Erythroblast (primary cell): ENCODE results near the gene VGLL2.

Experiments
- DNase-seq, 2 experiments: peaks; one replicate each; lab custom pipeline; 2025; lab: John Stamatoyannopoulos, UW
- GATA1 ChIP-seq: IDR thresholded peaks from 2 replicates; pipeline ENCODE4 v1.6.1; 2011; ENCODE audit warnings: low read depth, mild to moderate bottlenecking, control low read depth, low read length, moderate library complexity
- POLR2A ChIP-seq: IDR thresholded peaks from 2 replicates; pipeline ENCODE4 v1.6.1; 2011; ENCODE audit warnings: mild to moderate bottlenecking, low read length

The VGLL2 gene

DNA sequence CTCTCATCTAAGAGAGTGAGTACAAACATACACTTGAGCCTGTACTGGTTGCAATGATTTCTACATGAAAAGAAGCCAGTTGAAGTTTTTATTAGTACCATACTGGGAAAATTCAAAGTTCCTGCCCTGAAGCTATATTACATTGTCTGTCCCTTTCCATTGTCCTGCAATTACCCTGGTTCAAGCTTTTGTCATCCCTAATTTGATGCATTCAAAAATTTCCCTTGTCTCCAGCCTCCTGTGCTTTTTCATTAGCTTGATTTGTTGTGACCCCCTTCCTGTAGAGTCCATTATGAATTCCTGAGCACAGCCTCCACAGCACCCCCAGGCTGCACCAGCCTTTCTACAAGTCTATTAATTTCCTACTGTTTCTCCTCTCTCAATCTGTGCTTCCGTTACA is 46.4 kb downstream of the VGLL2 start:
- DNase-seq: no peak
- TF ChIP-seq GATA1: no peak
- no peak for TF ChIP-seq POLR2A

DNA sequence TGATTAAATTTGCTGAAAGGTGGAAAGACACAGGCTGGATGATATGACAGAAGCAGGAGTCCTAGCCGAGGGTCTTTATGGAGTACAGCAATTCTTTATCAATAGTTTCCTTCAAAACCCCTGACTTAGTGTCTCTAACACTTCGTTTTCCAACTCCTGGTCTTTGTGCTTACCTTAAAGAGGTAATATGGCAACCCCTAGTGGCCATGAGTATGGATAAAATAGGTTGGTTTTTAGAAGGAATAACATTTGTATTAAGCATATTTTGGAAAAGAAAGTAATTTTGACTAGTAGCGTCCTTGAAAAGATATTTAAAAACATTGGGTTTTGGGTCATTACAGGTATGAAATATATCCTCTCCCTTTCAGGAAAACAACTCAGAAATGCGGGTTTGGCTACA is 51.9 kb downstream of the VGLL2 start:
- TF ChIP-seq GATA1: no peak
- TF ChIP-seq POLR2A: no peak
- DNase-seq: peak in 1 of 2 experiments; percentile 2
